Measurements from ENCODE around the gene TBC1D24.
"Not testable (repeated sequence)": the region's sequence is repeated elsewhere in the genome, so short reads cannot be mapped to it uniquely, and the experiment has no call there.

TBC1D24 gene

DNA sequence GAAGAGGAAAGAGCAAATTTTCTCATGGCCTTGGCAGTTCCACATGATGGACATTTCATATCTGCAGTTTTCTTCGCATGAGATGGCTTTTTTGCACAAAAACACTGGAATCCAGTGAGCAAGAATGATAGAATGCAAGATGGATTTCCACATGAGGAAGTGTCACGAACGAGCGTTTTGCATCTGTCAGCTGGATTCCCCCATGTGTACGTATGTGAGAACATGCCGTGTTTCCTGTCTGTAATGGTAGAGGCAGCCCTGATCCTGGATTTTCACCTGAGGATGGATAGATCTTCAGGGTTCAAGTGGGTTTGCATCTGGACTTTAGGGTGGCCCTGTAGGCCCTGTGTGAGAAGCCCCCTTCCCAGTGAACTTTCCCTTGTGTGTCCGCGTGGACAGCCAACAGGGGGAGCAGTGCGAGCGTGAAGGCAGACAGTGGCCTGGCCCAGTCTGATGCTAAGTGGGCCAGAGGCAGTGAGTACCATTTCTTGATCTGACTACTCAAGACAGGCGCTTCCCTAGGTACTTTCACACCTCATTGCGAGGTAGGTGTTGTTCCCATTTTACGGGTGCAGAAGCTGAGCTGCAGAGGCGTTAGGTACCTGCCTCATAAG, 65.0 kb downstream of the TBC1D24 start:
- not testable (repeated sequence) for DNase-seq, H3K27me3 Mint-ChIP-seq, H3K9me3 Mint-ChIP-seq
- H3K36me3 Mint-ChIP-seq (ENCODE audit: low read depth) = peaks cover 35% of the 10 kb centered on the region
- peak overlapping the region; percentile 82 for H3K4me3 Mint-ChIP-seq
- H3K27ac Mint-ChIP-seq = peak overlapping the region; percentile 79
- peaks cover 45% of the 10 kb centered on the region for H3K4me1 Mint-ChIP-seq (ENCODE audit: low read depth)

DNA sequence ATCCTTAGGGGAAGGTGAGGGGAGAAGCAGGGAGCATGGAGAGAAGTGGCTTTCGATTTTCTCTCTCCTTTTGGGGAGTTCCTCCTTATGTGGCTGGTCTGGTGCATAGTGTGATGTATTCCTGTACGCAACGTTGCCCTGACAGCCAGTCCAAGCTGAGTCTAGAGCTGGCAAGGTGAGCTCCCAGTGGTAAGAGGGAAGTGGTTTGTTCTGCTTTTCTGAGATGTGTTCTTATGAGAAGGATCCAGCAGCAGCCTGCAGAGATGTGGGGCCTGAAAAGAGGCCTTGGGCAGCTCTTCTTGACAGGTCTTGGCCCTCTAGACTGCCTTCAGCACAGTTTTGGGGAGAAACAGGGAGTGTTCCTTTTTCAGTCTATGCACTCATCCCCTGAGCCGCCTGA, 66.0 kb downstream of the TBC1D24 start:
- not testable (repeated sequence) for H3K27me3 Mint-ChIP-seq, DNase-seq, H3K9me3 Mint-ChIP-seq
- H3K27ac Mint-ChIP-seq = peak overlapping the region; percentile 79
- peaks cover 41% of the 10 kb centered on the region for H3K36me3 Mint-ChIP-seq (ENCODE audit: low read depth)
- peaks cover 48% of the 10 kb centered on the region for H3K4me1 Mint-ChIP-seq (ENCODE audit: low read depth)
- H3K4me3 Mint-ChIP-seq = peak overlapping the region; percentile 11

DNA sequence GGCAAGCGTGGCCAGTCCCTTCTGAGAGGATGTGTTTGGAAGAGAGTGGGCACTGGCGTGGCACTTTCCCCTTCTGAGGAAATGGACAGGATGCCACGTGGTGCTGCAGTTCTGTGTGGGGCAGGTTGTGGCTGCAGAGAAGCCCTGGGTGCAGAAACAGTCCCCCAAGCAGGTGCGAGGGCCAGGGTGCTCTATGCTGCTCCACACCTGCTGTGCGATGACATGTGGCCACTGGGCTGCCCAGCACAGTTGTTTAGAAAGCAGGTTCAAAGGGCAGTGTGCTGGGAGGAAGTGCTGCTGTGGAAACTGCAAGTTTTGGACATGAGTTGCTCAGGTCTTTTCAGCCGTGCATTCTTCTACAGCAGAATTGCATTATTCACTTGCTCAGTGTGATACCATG, 66.5 kb downstream of the TBC1D24 start:
- not testable (repeated sequence) for H3K27me3 Mint-ChIP-seq, DNase-seq, H3K9me3 Mint-ChIP-seq
- Mint-ChIP-seq H3K36me3 (ENCODE audit: low read depth) (peaks cover 41% of the 10 kb centered on the region), H3K4me3 (peak overlapping the region; percentile 11), H3K4me1 (ENCODE audit: low read depth) (peaks cover 49% of the 10 kb centered on the region), H3K27ac (peak overlapping the region; percentile 79)

DNA sequence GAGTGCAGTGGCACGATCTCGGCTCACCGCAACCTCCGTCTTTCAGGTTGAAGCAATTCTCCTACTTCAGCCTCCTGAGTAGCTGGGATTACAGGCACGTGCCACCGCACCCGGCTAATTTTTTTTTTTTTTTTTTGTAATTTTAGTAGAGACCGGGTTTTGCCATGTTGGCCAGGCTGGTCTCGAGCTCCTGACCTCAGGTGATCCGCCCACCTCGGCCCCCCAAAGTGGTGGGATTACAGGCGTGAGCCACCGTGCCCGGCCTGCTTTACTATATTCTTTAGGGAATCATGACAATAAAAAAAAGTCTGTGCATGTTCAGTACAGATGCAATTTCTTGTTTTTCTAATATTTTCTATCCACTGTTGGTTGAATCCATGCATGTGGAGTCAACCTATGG, 68.8 kb downstream of the TBC1D24 start:
- H3K9me3 Mint-ChIP-seq, DNase-seq, H3K27ac Mint-ChIP-seq, H3K27me3 Mint-ChIP-seq, H3K4me3 Mint-ChIP-seq: not testable (repeated sequence)
- peaks cover 43% of the 10 kb centered on the region for H3K4me1 Mint-ChIP-seq (ENCODE audit: low read depth)
- H3K36me3 Mint-ChIP-seq (ENCODE audit: low read depth) = peaks cover 39% of the 10 kb centered on the region

DNA sequence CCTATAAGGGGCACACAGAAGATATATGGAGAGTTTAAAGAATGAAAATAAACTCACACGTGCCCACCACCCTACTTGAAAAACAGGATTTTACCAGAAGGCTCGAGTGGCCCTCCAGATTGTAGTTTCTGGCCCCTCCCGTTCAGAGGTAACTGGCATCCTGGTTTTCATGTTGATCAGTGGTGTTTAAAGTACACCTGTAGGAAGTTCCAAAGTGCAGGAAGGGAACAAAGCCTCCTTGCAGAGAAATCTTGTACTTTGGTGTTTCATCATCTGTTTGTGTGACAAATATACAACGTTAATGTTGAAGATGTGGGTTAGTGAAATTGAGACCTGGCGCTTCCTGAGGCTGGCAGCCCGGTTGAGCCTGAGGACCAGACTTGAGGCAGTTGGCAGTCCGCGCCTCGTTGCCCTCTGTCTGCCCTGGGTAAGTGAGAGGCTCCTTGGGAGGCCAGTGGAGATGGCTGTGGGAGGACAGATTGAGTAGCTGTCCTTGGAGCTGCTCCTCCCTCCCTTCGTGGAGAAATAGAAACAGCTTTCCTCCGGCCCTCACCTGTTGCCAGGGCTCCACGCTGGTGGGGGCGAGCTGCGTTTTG, 75.5 kb downstream of the TBC1D24 start:
- not testable (repeated sequence) for H3K4me1 Mint-ChIP-seq (ENCODE audit: low read depth); H3K4me3 Mint-ChIP-seq; H3K27me3 Mint-ChIP-seq

DNA sequence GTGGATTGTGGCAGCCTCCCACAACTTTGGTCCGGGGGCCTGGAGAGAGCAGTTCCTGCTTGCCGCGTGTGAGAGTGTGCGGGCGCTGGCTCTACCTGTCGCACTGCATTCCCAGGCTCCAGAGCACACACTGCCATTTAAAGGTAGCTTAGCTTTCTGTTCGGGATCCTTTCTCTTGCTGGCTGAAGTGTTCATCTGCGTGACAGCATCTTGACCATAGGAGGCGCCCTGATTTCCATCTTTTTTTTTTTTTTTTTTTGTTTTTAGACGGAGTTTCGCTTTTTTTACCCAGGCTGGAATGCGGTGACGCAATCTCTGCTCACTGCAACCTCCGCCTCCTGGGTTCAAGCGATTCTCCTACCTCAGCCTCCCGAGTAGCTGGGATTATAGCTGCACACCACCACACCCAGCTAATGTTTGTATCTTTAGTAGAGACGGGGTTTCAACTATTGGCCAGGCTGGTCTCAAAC, 76.5 kb downstream of the TBC1D24 start:
- not testable (repeated sequence) for H3K4me1 Mint-ChIP-seq (ENCODE audit: low read depth); DNase-seq

More for the DNA sequence above, 75.5 kb downstream of the TBC1D24 start:
- not testable (repeated sequence) for H3K36me3 Mint-ChIP-seq (ENCODE audit: low read depth); DNase-seq; H3K27ac Mint-ChIP-seq; H3K9me3 Mint-ChIP-seq

DNA sequence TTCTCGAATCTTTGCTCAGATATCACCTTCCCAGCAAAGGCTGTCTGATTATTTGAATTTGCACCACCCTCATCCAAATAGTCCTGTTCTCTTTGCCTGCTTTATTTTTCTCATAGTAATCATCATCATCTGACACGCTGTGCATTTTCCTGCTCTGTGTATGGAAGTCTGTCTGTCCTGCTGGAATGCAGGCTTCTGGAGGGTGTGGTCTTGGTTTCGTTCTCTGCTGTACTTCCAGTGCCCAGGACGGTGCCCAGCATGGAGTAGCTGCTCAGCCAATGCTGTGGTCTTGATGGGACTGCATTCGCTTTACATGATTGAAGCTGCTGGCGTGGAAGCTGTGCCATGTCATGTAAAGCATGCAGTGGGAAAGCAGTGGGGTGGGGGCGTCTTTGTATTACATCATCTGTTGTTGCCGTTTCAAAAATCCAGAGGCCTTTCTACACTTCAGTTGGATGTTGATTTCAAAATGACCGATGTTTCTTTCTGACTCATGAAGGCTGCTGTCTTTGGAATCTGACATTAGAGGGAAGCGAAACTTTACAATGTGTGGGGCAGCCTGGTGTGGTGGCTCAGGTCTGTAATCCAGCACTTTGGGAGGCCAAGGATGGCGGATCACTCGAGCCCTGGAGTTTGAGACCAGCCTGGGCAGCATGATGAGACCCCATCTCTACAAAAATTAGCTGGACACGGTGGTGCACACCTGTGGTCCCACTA, 79.9 kb downstream of the TBC1D24 start:
- H3K4me3 Mint-ChIP-seq; H3K9me3 Mint-ChIP-seq; H3K4me1 Mint-ChIP-seq (ENCODE audit: low read depth); H3K27me3 Mint-ChIP-seq; DNase-seq; H3K36me3 Mint-ChIP-seq (ENCODE audit: low read depth); H3K27ac Mint-ChIP-seq: not testable (repeated sequence)

More for the DNA sequence above, 76.5 kb downstream of the TBC1D24 start:
- H3K9me3 Mint-ChIP-seq; H3K36me3 Mint-ChIP-seq (ENCODE audit: low read depth); H3K4me3 Mint-ChIP-seq; H3K27me3 Mint-ChIP-seq: not testable (repeated sequence)
- H3K27ac Mint-ChIP-seq = peak overlapping the region; percentile 33
